SU-DHL-6 (cell line): ENCODE measurements around the gene IRGQ.

Source experiments
- H2AFZ ChIP-seq: fragments of 200-600 bp; sonication (generic); 2 replicates; pipeline ENCODE4 v1.6.1; 2014; ENCODE audit warnings: low read depth, mild to moderate bottlenecking, moderate library complexity, mixed read lengths, antibody characterized with exemption, low read length; ENCODE audit not compliant: severe bottlenecking
- H3F3A ChIP-seq: fragments of 200-600 bp; shearing (Covaris generic); 2 replicates; pipeline ENCODE4 v1.6.0; 2016; ENCODE audit warnings: antibody characterized with exemption, mild to moderate bottlenecking; ENCODE audit not compliant: insufficient read depth
- H3K27ac ChIP-seq: fragments of 200-600 bp; sonication (generic); 2 replicates; pipeline ENCODE4 v1.5.1; 2016; ENCODE audit warnings: low read depth, mild to moderate bottlenecking, low read length, moderate library complexity, mixed read lengths
- H3K27me3 ChIP-seq: fragments of 200-600 bp; sonication (generic), shearing (Covaris generic); 2 replicates; pipeline ENCODE4 v1.6.0; 2014; ENCODE audit warnings: mild to moderate bottlenecking, low read length
- H3K36me3 ChIP-seq: fragments of 200-600 bp; sonication (generic); 2 replicates; pipeline ENCODE4 v1.6.1; 2014; ENCODE audit warnings: mild to moderate bottlenecking, low read length, mixed read lengths
- H3K4me2 ChIP-seq: fragments of 300-600, 200-600 bp; shearing (Covaris generic), sonication (generic); 2 replicates; pipeline ENCODE4 v1.6.0; 2014; ENCODE audit warnings: low read length, low read depth, mild to moderate bottlenecking; ENCODE audit not compliant: poor library complexity, severe bottlenecking
- H3K4me3 ChIP-seq: fragments of 200-600 bp; sonication (generic); 2 replicates; pipeline ENCODE4 v1.5.1; 2014; ENCODE audit warnings: antibody characterized with exemption, low read length, mild to moderate bottlenecking, mixed read lengths; ENCODE audit not compliant: insufficient read depth, poor library complexity, severe bottlenecking
- H3K79me2 ChIP-seq: fragments of 200-600 bp; sonication (generic); 2 replicates; pipeline ENCODE4 v1.6.1; 2014; ENCODE audit warnings: mild to moderate bottlenecking, low read length, moderate library complexity; ENCODE audit not compliant: insufficient read depth
- H3K9ac ChIP-seq: fragments of 200-600 bp; sonication (generic); 2 replicates; pipeline ENCODE4 v1.7.0; 2014; ENCODE audit warnings: mild to moderate bottlenecking, low read length
- H3K9me2 ChIP-seq: fragments of 200-600 bp; sonication (generic); replicated peaks from 2 replicates; pipeline ENCODE4 v1.6.1; 2014; ENCODE audit warnings: low read length; ENCODE audit not compliant: insufficient read depth
- H3K9me3 ChIP-seq: fragments of 200-600 bp; sonication (generic); 2 replicates; pipeline ENCODE4 v1.6.1; 2014; ENCODE audit warnings: low read length, mixed read lengths; ENCODE audit not compliant: insufficient read depth
- H4K20me1 ChIP-seq: fragments of 200-600 bp; sonication (generic); 2 replicates; pipeline ENCODE4 v1.6.1; 2014; ENCODE audit warnings: low read depth, mild to moderate bottlenecking, antibody characterized with exemption, low read length, moderate library complexity, mixed read lengths
- CTCF ChIP-seq: fragments of 200-600 bp; sonication (generic); IDR thresholded peaks from one replicate; pipeline ENCODE4 v1.5.1; 2017; ENCODE audit warnings: antibody characterized with exemption, mild to moderate bottlenecking, low read length, moderate library complexity; ENCODE audit not compliant: insufficient read depth, poor library complexity, severe bottlenecking
- EZH2phosphoT487 ChIP-seq: fragments of 200-600 bp; sonication (generic), shearing (Covaris generic); conservative IDR thresholded peaks from 2 replicates; pipeline ENCODE4 v1.6.1; 2018; ENCODE audit warnings: mild to moderate bottlenecking, antibody characterized with exemption, low read length, moderate library complexity, mixed read lengths

The IRGQ gene

GRCh38 chr19:43561139-43561970 lies 34.6 kb downstream of the IRGQ start:
- Histone ChIP-seq H3K79me2 (peaks cover 7% of the 10 kb centered on the region; the same call in 1 of the 2 replicates), H3K4me3 (no peak overlapping the region), H3K4me2 (no peak overlapping the region), H3K27ac (no peak overlapping the region), H3K9me3 (no peaks in the 10 kb centered on the region), H3K9ac (no peak overlapping the region), H2AFZ (no peak overlapping the region), H3F3A (peaks cover 9% of the 10 kb centered on the region; the same call in 1 of the 2 replicates), H3K27me3 (no peaks in the 10 kb centered on the region), H3K9me2 (no peaks in the 10 kb centered on the region), H4K20me1 (no peaks in the 10 kb centered on the region), H3K36me3 (no peaks in the 10 kb centered on the region)
- TF ChIP-seq EZH2phosphoT487 (no peak), CTCF (no peak)

- H3K9me2 ChIP-seq: no peaks in the 10 kb centered on the region
- no peaks in the 10 kb centered on the region for H3K36me3 ChIP-seq
- H3K4me3 ChIP-seq: no peak overlapping the region
- no peak overlapping the region for H3K27ac ChIP-seq
- no peak overlapping the region for H3K9ac ChIP-seq
- H3K9me3 ChIP-seq: no peaks in the 10 kb centered on the region
- no peak overlapping the region for H3K4me2 ChIP-seq
- H3K27me3 ChIP-seq: no peaks in the 10 kb centered on the region
- H3K79me2 ChIP-seq: peaks cover 7% of the 10 kb centered on the region; the same call in 1 of the 2 replicates
- no peak for TF ChIP-seq EZH2phosphoT487
- no peak for TF ChIP-seq CTCF
- H2AFZ ChIP-seq: no peak overlapping the region
- no peaks in the 10 kb centered on the region for H4K20me1 ChIP-seq
- H3F3A ChIP-seq: peaks cover 9% of the 10 kb centered on the region; the same call in 1 of the 2 replicates
Measured at GRCh38 chr19:43560687-43561086, 35.2 kb downstream of the IRGQ start.

GRCh38 chr19:43555185-43555770 lies 40.7 kb downstream of the IRGQ start:
- Histone ChIP-seq H3F3A (no peaks in the 10 kb centered on the region), H3K4me2 (no peak overlapping the region), H3K9me2 (no peaks in the 10 kb centered on the region), H4K20me1 (no peaks in the 10 kb centered on the region), H3K4me3 (no peak overlapping the region), H3K27me3 (no peaks in the 10 kb centered on the region), H3K9ac (no peak overlapping the region), H3K9me3 (no peaks in the 10 kb centered on the region), H3K27ac (no peak overlapping the region), H3K79me2 (no peaks in the 10 kb centered on the region), H2AFZ (no peak overlapping the region), H3K36me3 (no peaks in the 10 kb centered on the region)
- TF ChIP-seq EZH2phosphoT487 (no peak), CTCF (peak; percentile 69)
